Suppressor macrophage (primary cell): Measurements from ENCODE around the gene GPR119.
"Not testable (repeated sequence)": the region's sequence is repeated elsewhere in the genome, so short reads cannot be mapped to it uniquely, and the experiment has no call there.

Experiments used
- DNase-seq, 4 experiments: peaks; one replicate each; pipeline ENCODE4 v3.0.0-alpha.2; 2020 to 2022
- total RNA-seq, 17 experiments: gene quantifications; one replicate each; lab custom pipeline; 2026; ENCODE audit warnings: mixed read lengths in 6 of 17, inconsistent platforms in 3 of 17; lab: John Stamatoyannopoulos, UW

Gene GPR119
- 0 to 1.2 (median 0) reads per million in 17 experiments for total RNA-seq

- no peak for DNase-seq
Observed at GRCh38 chrX:130385520-130385919, at the start of gene GPR119. GPR119 (minus strand) TSS chrX:130385674; CDS start chrX:130385447, 227 bp downstream.

- not testable (repeated sequence) for DNase-seq
Observed at GRCh38 chrX:130429236-130429635, 43.8 kb upstream of the GPR119 start.

GRCh38 chrX:130426531-130426930 is 41.1 kb upstream of the GPR119 start:
- DNase-seq = no peak

- no peak for DNase-seq
Observed at GRCh38 chrX:130419263-130419662, 33.8 kb upstream of the GPR119 start.

- no peak for DNase-seq
Observed at GRCh38 chrX:130418740-130419139, 33.3 kb upstream of the GPR119 start.

GRCh38 chrX:130418066-130418465 is 32.6 kb upstream of the GPR119 start:
- no peak for DNase-seq

- DNase-seq = no peak
Observed at GRCh38 chrX:130416785-130417184, 31.3 kb upstream of the GPR119 start.

GRCh38 chrX:130415201-130415600 is 29.7 kb upstream of the GPR119 start:
- DNase-seq = no peak

- no peak for DNase-seq
Observed at GRCh38 chrX:130414800-130415199, 29.3 kb upstream of the GPR119 start.

GRCh38 chrX:130413415-130413814 is 27.9 kb upstream of the GPR119 start:
- DNase-seq = peak; percentile 43 to 73 (median 62)

- DNase-seq = peak in 2 of 4 experiments; percentile 1 to 2
Observed at GRCh38 chrX:130402208-130402684, 16.8 kb upstream of the GPR119 start.

- peak; percentile 87 to 92 (median 90) for DNase-seq
Observed at GRCh38 chrX:130401415-130402207, 16.1 kb upstream of the GPR119 start, which contains the start of gene RBMX2. RBMX2 (plus strand) TSS chrX:130401987; CDS start chrX:130402033, 46 bp downstream.

GRCh38 chrX:130395341-130395740 is 9.9 kb upstream of the GPR119 start:
- DNase-seq = no peak

- peak; percentile 33 to 47 (median 42) for DNase-seq
Observed at GRCh38 chrX:130393451-130394074, 8.1 kb upstream of the GPR119 start.

GRCh38 chrX:130386408-130386808 is 934 bp upstream of the GPR119 start:
- DNase-seq = no peak

- no peak for DNase-seq
Observed at GRCh38 chrX:130378024-130378669, 7.3 kb downstream of the GPR119 start.

GRCh38 chrX:130376077-130376476 is 9.4 kb downstream of the GPR119 start:
- no peak for DNase-seq

- DNase-seq = not testable (repeated sequence)
Observed at GRCh38 chrX:130352050-130352449, 33.4 kb downstream of the GPR119 start.

GRCh38 chrX:130351567-130351966 is 33.9 kb downstream of the GPR119 start:
- DNase-seq = no peak

- no peak for DNase-seq
Observed at GRCh38 chrX:130347321-130347720, 38.2 kb downstream of the GPR119 start.

- no peak for DNase-seq
Observed at GRCh38 chrX:130343411-130343810, 42.1 kb downstream of the GPR119 start.

GRCh38 chrX:130340271-130340670 is 45.2 kb downstream of the GPR119 start:
- no peak for DNase-seq
